ENCODE data around the gene GCN1. TPM values are rescaled to one million over a fixed set of nuclear protein-coding genes. Genes with fewer than 3 reads are reported as not detected.
"Not testable (repeated sequence)": the region's sequence is repeated elsewhere in the genome, so short reads cannot be mapped to it uniquely, and the experiment has no call there.

The GCN1 gene
- total RNA-seq, 4 donors from 2014 or later: 52.5 to 99.4 (median 72.1) TPM

DNA sequence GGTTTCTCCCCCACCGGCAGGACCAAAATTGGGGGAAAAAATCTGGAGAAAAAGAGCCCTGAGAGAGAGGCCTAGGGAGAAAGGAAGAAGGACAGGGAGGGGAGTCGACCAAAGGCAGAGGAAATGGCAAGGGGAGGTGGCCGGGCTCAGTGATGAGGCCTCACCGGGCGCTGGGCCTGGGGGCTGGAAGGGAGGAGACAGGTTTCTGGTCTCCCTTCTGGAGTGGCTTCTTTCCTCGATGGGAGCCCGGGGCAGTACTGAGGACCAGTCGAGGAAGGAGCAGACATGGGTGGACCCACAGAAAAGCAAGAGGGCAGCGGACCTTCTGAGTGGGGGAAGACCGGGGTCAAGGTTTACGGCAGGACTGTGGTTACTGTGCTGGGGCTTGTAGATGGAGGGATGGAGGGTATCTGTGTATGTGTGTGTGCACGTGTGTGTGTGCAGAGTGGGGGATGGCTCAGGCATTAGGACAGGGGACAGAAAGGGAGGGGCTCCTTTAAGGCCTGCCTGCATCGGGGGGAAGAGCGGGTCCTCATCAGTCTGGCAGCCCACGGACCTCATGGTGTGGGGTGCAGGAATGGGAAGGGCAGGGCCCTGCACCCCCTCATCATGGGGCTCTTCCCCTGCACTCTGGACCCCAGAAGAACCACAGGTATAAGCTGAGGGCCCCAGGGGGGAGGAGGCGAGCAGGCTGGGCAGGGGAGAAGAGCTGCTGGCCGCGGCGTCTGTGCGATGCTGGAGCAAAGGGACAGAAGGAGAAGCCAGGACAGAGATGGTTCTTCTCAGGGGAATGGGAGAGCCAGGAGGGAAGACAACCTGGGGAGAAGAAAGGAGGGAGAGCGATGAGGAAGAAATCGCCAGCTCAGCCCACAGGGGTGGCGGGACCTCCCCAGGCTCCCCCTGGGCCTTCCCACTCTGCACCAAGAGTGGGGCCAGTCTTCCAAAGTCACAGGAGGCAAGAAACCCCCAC, 21.5 kb upstream of the GCN1 start:
- TF ChIP-seq CTCF (IDR thresholded peaks at IDR 0.05): no peak
- ATAC-seq (ENCODE audit: low FRiP score): no peak
- no peak for DNase-seq (ENCODE audit: low spot score)

- no peak for TF ChIP-seq CTCF (IDR thresholded peaks at IDR 0.05)
- DNase-seq (ENCODE audit: low spot score) (no peak), ATAC-seq (ENCODE audit: low FRiP score) (no peak)
Observed at GRCh38 chr12:120215357-120215735, 20.8 kb upstream of the GCN1 start.

- no peak for ATAC-seq (ENCODE audit: low FRiP score)
- TF ChIP-seq CTCF (IDR thresholded peaks at IDR 0.05): no peak
- no peak for DNase-seq (ENCODE audit: low spot score)
Observed at GRCh38 chr12:120214626-120215356, 20.3 kb upstream of the GCN1 start.

DNA sequence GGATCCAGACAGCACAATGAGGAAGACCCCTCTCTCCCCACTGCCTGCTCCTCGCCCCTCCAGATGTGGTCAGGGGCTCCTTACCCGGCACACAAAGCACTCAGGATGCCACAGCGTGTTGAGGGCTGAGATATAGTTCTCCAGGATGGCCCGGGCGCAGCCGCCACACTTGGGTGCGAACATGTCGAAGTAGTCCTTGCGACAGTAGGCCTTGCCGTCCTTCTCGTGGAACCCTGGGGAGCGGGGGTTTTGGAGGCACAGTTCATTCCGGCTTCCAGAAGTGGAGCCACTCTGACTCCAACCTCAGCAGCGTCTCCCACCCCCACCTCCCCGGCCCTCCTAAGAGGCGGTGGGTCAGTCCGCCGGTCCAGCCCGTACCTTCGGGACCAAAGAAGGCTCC, 19.2 kb upstream of the GCN1 start:
- no peak for ATAC-seq (ENCODE audit: low FRiP score)
- no peak for TF ChIP-seq CTCF (IDR thresholded peaks at IDR 0.05)

DNA sequence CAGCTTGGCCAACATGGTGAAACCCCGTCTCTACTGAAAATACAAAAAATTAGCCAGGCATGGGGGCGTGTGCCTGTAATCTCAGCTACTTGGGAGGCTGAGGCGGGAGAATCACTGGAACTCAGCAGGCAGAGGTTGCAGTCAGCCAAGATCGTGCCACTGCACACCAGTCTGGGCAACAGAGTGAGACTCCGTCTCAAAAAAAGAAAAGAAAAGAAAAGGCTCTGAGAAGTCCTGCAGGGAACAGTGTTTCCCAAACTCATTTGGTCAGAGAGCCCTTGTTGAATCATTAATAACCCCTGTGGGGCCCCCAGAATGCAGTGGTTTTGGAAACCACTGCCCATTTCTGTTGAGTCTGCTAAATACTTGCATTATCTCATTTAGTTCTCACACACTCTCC, 18.7 kb upstream of the GCN1 start:
- not testable (repeated sequence) for DNase-seq (ENCODE audit: low spot score); ATAC-seq (ENCODE audit: low FRiP score)

More for the DNA sequence above, 19.2 kb upstream of the GCN1 start:
- DNase-seq (ENCODE audit: low spot score): no peak

DNA sequence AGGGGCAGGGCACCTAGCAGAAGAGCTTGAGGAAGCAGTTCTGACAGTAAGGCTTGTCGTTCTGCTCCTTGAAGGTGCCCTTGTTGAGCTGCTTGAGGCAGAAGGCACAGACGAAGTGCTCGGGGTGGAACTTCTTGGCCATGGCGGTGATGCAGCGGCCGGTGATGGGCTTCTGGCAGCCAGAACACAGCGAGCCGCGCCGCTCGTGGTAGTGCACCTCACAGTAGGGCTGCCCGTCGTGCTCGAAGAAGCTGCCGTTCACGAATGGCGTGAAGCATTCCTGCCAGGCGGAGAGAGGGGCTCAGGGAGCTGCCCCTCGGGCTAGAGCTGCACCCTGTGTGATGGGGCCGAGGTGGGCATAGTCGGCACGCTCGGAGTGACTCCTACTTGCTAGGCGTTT, 17.8 kb upstream of the GCN1 start:
- DNase-seq (ENCODE audit: low spot score): no peak
- TF ChIP-seq CTCF (IDR thresholded peaks at IDR 0.05): no peak
- no peak for ATAC-seq (ENCODE audit: low FRiP score)

- no peak for ATAC-seq (ENCODE audit: low FRiP score)
- TF ChIP-seq CTCF (IDR thresholded peaks at IDR 0.05): no peak
- no peak for DNase-seq (ENCODE audit: low spot score)
Observed at GRCh38 chr12:120211904-120212283, 17.4 kb upstream of the GCN1 start.
